T-cell (primary cell): Measurements from ENCODE around the gene RFC5. TPM values are rescaled to one million over a fixed set of nuclear protein-coding genes. Genes with fewer than 3 reads are reported as not detected.

Experiments
- ATAC-seq, 4 experiments: fragments of 200-7000 bp in 3 of 4; fragments of 150-1000 bp in 1 of 4; cut with Tn5 transposase; replicated peaks in 1 of 4; 1 replicate in 3 of 4; 2 replicates in 1 of 4; pipeline ENCODE4 v1.10.0; 2021; ENCODE audit warnings: moderate library complexity in 3 of 4, mild to moderate bottlenecking in 2 of 4, moderate number of reproducible peaks in 1 of 4
- CTCF ChIA-PET, 2 donors: fragments of 300-600 bp; sonication (Branson Sonifier 250); formaldehyde crosslinking; loops; one replicate each; lab custom pipeline; 2022; ENCODE audit warnings: antibody characterized with exemption in 2 of 2; lab: Charles Lee
- POLR2A ChIA-PET, 2 donors: fragments of 300-600 bp; sonication (Branson Sonifier 250); formaldehyde crosslinking; loops; one replicate each; lab custom pipeline; 2022; ENCODE audit warnings: antibody characterized with exemption in 2 of 2; lab: Charles Lee
- DNase-seq, 35 experiments: peaks; one replicate each; pipeline versions ENCODE4 v3.0.0 to v3.0.0-alpha.2; 2013 to 2023
- H3K27ac ChIP-seq: one replicate; pipeline ENCODE4 v1.5.1; 2013; ENCODE audit warnings: low read length
- H3K27me3 ChIP-seq, 2 experiments: replicated peaks in 1 of 2; 1 replicate in 1 of 2; 2 replicates in 1 of 2; pipeline versions ENCODE4 v1.6.1 to v1.7.0; 2013; ENCODE audit warnings: low read length in 1 of 2, mixed read lengths in 1 of 2; ENCODE audit not compliant: control insufficient read depth in 2 of 2, insufficient read depth in 2 of 2; ENCODE audit errors: extremely low read depth in 1 of 2
- H3K36me3 ChIP-seq, 2 donors: 1 replicate in 1 of 2; 2 replicates in 1 of 2; pipeline versions ENCODE4 v1.6.1 to v1.7.0; 2013; ENCODE audit warnings: low read length in 1 of 2; ENCODE audit not compliant: control insufficient read depth in 2 of 2, insufficient read depth in 1 of 2; ENCODE audit errors: extremely low read depth in 1 of 2
- H3K4me1 ChIP-seq, 2 experiments: 1 replicate in 1 of 2; 2 replicates in 1 of 2; pipeline versions ENCODE4 v1.6.1 to v1.7.0; 2013; ENCODE audit warnings: low read length in 2 of 2, mixed read lengths in 1 of 2; ENCODE audit not compliant: insufficient read depth in 2 of 2, control insufficient read depth in 1 of 2; ENCODE audit errors: extremely low read depth in 1 of 2
- H3K4me3 ChIP-seq, 2 donors: 1 replicate in 1 of 2; 2 replicates in 1 of 2; pipeline versions ENCODE4 v1.5.1 to v1.7.0; 2013; ENCODE audit warnings: mild to moderate bottlenecking in 2 of 2, low read length in 1 of 2, moderate library complexity in 1 of 2; ENCODE audit not compliant: control insufficient read depth in 1 of 2; ENCODE audit errors: extremely low read depth in 1 of 2
- H3K9me3 ChIP-seq: 2 replicates; pipeline ENCODE4 v1.7.0; 2013
- H3K27ac Mint-ChIP-seq, 2 donors: one replicate each; pipeline ENCODE4 v1.8.0; 2020 to 2021; ENCODE audit warnings: mild to moderate bottlenecking in 2 of 2, mixed read lengths in 2 of 2
- H3K27me3 Mint-ChIP-seq, 2 donors: one replicate each; pipeline ENCODE4 v1.8.0; 2021 to 2022; ENCODE audit warnings: mixed read lengths in 2 of 2
- H3K36me3 Mint-ChIP-seq: one replicate; pipeline ENCODE4 v1.8.0; 2021; ENCODE audit warnings: mixed read lengths
- H3K4me1 Mint-ChIP-seq, 3 donors: one replicate each; pipeline ENCODE4 v1.8.0; 2020 to 2022; ENCODE audit warnings: mixed read lengths in 3 of 3, mild to moderate bottlenecking in 1 of 3
- H3K4me3 Mint-ChIP-seq, 3 donors: one replicate each; pipeline ENCODE4 v1.8.0; 2020 to 2022; ENCODE audit warnings: mild to moderate bottlenecking in 3 of 3, mixed read lengths in 3 of 3, moderate library complexity in 3 of 3
- H3K9me3 Mint-ChIP-seq, 3 donors: one replicate each; pipeline ENCODE4 v1.8.0; 2020 to 2022; ENCODE audit warnings: mixed read lengths in 3 of 3
- WGBS: methylation state at CpG from one replicate; pipeline ENCODE4 v1.1.5; 2013; ENCODE audit warnings: missing lambda C conversion rate; ENCODE audit not compliant: insufficient coverage; 5-methylcytosine and 5-hydroxymethylcytosine counted together
- total RNA-seq, 35 experiments: library from RNA in 6 of 35; stranded (reverse) in 6 of 35; fragments of 120-200 nt in 1 of 35; gene quantifications; one replicate each; pipeline versions ENCODE4 v1.2.1 to v1.2.4 and lab custom pipeline; 2013 to 2026

The RFC5 gene
- total RNA-seq, 5 donors from 2014 or later (not counting 1 experiment from before 2014, with no cell fraction given): 12.4 to 16.3 (median 13.5) TPM

GRCh38 chr12:118032188-118032587, 15.7 kb downstream of the RFC5 start:
- Histone ChIP-seq H3K36me3 (peaks cover 15 to 68% of the 10 kb centered on the region in 2 donors), H3K27me3 (no peaks in the 10 kb centered on the region), H3K27ac (no peak overlapping the region), H3K9me3 (no peaks in the 10 kb centered on the region), H3K4me3 (no peak overlapping the region), H3K4me1 (no peaks in the 10 kb centered on the region)
- Mint-ChIP-seq H3K27ac (peak overlapping the region in 1 of 2 donors; percentile 7), H3K36me3 (peaks cover 51% of the 10 kb centered on the region), H3K4me3 (no peak overlapping the region), H3K9me3 (no peaks in the 10 kb centered on the region), H3K4me1 (peaks cover 0 to 15% (median 6%) of the 10 kb centered on the region in 3 donors), H3K27me3 (no peaks in the 10 kb centered on the region)
- ChIA-PET CTCF (interaction anchor here in 1 of 2 donors (1.1 kb wide), 1 partner anchor 23 kb away, joined by 3 read pairs; no protein-coding TSS in a partner anchor), POLR2A (no interaction called here)
- 86% methylated on average over 5 of the region's 7 CpGs for WGBS
- ATAC-seq (no peak), DNase-seq (no peak)

DNA sequence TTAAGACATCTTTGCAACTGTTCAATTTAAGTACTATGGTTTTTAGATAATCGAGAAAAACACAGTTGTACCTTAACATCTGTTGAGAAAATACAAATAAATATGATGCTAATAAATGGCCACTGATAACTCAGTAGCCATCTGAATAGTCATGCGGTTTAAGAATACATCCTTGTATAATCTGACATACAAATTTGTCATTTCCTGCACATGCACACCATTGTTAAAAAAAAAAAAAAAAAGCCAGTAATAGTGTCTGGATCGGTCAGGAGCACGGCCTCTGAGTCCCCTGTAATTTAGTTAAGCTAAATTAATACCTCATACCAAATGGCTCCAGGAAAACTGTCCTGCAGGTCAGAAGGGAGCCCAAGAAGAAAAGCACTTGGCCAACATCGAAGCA, 16.8 kb downstream of the RFC5 start:
- Mint-ChIP-seq H3K4me1 (peaks cover 0 to 15% (median 6%) of the 10 kb centered on the region in 3 donors), H3K27ac (peak overlapping the region; percentile 68 to 70), H3K36me3 (peaks cover 52% of the 10 kb centered on the region), H3K4me3 (no peak overlapping the region), H3K9me3 (no peaks in the 10 kb centered on the region), H3K27me3 (no peaks in the 10 kb centered on the region)
- ChIA-PET POLR2A (no interaction called here), CTCF (interaction anchor here (0.6 to 1.1 kb wide), 4 partner anchors 22 to 265 kb away, joined by 3 to 5 read pairs (median 4); no protein-coding TSS in a partner anchor)
- no peaks in the 10 kb centered on the region for H3K4me1 ChIP-seq
- H3K36me3 ChIP-seq: peaks cover 20 to 75% of the 10 kb centered on the region in 2 donors
- H3K9me3 ChIP-seq: no peaks in the 10 kb centered on the region
- WGBS: 100% methylated on average over 1 of the region's 5 CpGs
- H3K4me3 ChIP-seq: no peak overlapping the region
- no peaks in the 10 kb centered on the region for H3K27me3 ChIP-seq
- ATAC-seq (no peak), DNase-seq (no peak)
- H3K27ac ChIP-seq: no peak overlapping the region

DNA sequence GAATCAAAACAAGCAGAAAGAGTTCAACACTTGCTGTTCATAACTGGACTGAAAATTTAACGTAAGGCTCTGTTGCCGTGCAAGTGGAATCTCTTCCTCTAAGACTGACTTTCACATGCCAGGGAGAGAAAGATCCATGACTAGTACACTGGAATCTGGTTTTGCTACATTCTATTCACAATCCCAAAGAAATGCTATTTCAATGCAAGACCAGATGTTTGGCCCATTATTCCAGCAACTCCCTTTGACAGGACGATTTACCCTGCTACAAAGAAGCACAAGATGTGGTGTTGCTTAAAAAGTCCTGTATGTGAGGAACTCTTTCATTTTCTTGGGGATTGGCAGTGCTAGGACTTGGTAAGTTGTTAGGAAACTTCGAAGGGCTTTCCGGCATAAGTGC, 17.4 kb downstream of the RFC5 start:
- Histone ChIP-seq H3K4me1 (no peaks in the 10 kb centered on the region), H3K27ac (peak overlapping the region; percentile 5), H3K27me3 (no peaks in the 10 kb centered on the region), H3K4me3 (no peak overlapping the region), H3K9me3 (no peaks in the 10 kb centered on the region), H3K36me3 (peaks cover 20 to 80% of the 10 kb centered on the region in 2 donors)
- DNase-seq (no peak), ATAC-seq (no peak)
- Mint-ChIP-seq H3K4me1 (peaks cover 0 to 15% (median 6%) of the 10 kb centered on the region in 3 donors), H3K9me3 (no peaks in the 10 kb centered on the region), H3K4me3 (peak overlapping the region in 1 of 3 donors; percentile 18), H3K27me3 (no peaks in the 10 kb centered on the region), H3K36me3 (peaks cover 50% of the 10 kb centered on the region), H3K27ac (peak overlapping the region; percentile 68 to 70)
- POLR2A ChIA-PET: no interaction called here
- CTCF ChIA-PET: interaction anchor here (0.6 kb wide), 2 partner anchors 265 to 1620 kb away, joined by 3 to 4 read pairs; no protein-coding TSS in a partner anchor
- 92% methylated on average over 5 of the region's 5 CpGs for WGBS

DNA sequence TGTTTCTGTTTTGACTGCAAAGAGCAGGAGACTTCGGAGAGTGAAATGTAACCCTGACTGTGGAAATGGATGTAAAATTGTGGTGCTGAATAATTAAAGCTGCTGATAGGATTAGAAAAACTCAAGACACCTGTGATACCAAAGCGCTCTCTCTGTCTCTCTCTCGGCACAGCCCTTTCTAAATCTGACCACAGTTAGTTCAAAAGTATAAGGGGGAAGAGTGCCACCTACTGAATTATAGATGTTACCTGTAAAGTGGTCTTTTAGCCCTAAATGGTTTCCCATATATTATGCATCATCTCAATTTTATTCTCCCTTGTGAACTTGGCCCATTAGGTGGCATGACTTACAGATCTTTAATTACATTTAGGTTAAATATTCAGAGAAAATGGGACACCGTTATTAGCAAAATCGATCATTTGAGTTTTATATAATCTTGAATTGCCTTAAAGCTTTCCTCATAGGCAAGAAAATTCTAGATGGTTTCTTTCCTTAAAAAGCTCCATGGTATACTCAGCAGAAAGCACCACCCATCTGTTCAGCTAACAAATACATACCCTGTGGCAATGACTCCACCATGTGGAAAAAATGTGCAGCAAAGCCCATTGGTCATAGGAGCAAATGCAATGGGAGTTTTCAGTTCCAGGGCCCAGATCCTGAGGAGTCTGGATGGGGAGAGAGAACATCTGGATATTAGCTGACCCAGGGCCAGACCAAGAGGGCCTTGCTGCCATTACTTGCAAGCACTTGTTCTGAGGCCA, 18.1 kb downstream of the RFC5 start:
- DNase-seq: no peak
- no peak overlapping the region for H3K4me3 ChIP-seq
- H3K9me3 ChIP-seq: no peaks in the 10 kb centered on the region
- H3K27me3 ChIP-seq: no peaks in the 10 kb centered on the region
- H3K9me3 Mint-ChIP-seq: no peaks in the 10 kb centered on the region
- no peaks in the 10 kb centered on the region for H3K27me3 Mint-ChIP-seq
- H3K36me3 Mint-ChIP-seq: peaks cover 52% of the 10 kb centered on the region
- POLR2A ChIA-PET: interaction anchor here in 1 of 2 donors (0.6 kb wide), 1 partner anchor 291 kb away, joined by 3 read pairs; no protein-coding TSS in a partner anchor
- WGBS: 80% methylated on average over 1 of the region's 5 CpGs
- no peaks in the 10 kb centered on the region for H3K4me1 ChIP-seq
- CTCF ChIA-PET: interaction anchor here (0.6 to 1.0 kb wide), 3 partner anchors 159 to 1619 kb away, joined by 3 to 4 read pairs (median 3); no protein-coding TSS in a partner anchor
- peaks cover 0 to 15% (median 6%) of the 10 kb centered on the region in 3 donors for H3K4me1 Mint-ChIP-seq
- peak in 1 of 4 experiments; percentile 40 for ATAC-seq
- H3K27ac ChIP-seq: no peak overlapping the region
- peak overlapping the region in 1 of 3 donors; percentile 18 for H3K4me3 Mint-ChIP-seq
- H3K36me3 ChIP-seq: peaks cover 18 to 83% of the 10 kb centered on the region in 2 donors
- peak overlapping the region; percentile 68 to 70 for H3K27ac Mint-ChIP-seq

GRCh38 chr12:118035190-118036041, 18.9 kb downstream of the RFC5 start:
- H3K9me3 ChIP-seq: no peaks in the 10 kb centered on the region
- H3K27ac Mint-ChIP-seq: peak overlapping the region; percentile 68 to 70
- no peaks in the 10 kb centered on the region for H3K9me3 Mint-ChIP-seq
- ATAC-seq (no peak), DNase-seq (no peak)
- H3K36me3 ChIP-seq: peaks cover 18 to 83% of the 10 kb centered on the region in 2 donors
- peaks cover 0 to 15% (median 6%) of the 10 kb centered on the region in 3 donors for H3K4me1 Mint-ChIP-seq
- peaks cover 48% of the 10 kb centered on the region for H3K36me3 Mint-ChIP-seq
- no peaks in the 10 kb centered on the region for H3K4me1 ChIP-seq
- H3K27me3 Mint-ChIP-seq: no peaks in the 10 kb centered on the region
- H3K27me3 ChIP-seq: no peaks in the 10 kb centered on the region
- 62% methylated on average over 3 of the region's 9 CpGs for WGBS
- POLR2A ChIA-PET: interaction anchor here in 1 of 2 donors (0.6 kb wide), 1 partner anchor 290 kb away, joined by 3 read pairs; no protein-coding TSS in a partner anchor
- CTCF ChIA-PET: interaction anchor here (0.6 to 1.0 kb wide), 3 partner anchors 29 to 179 kb away, joined by 3 to 4 read pairs (median 3); no protein-coding TSS in a partner anchor
- no peak overlapping the region for H3K4me3 ChIP-seq
- no peak overlapping the region for H3K27ac ChIP-seq
- H3K4me3 Mint-ChIP-seq: no peak overlapping the region
